ENCODE measurements around the gene FN1. TPM values are rescaled to one million over a fixed set of nuclear protein-coding genes. Genes with fewer than 3 reads are reported as not detected.

FN1 gene
- total and polyA plus RNA-seq, 2 donors (not counting 3 experiments of a cell fraction or from before 2014, with no cell fraction given), result 3,221 to 3,740 TPM

DNA sequence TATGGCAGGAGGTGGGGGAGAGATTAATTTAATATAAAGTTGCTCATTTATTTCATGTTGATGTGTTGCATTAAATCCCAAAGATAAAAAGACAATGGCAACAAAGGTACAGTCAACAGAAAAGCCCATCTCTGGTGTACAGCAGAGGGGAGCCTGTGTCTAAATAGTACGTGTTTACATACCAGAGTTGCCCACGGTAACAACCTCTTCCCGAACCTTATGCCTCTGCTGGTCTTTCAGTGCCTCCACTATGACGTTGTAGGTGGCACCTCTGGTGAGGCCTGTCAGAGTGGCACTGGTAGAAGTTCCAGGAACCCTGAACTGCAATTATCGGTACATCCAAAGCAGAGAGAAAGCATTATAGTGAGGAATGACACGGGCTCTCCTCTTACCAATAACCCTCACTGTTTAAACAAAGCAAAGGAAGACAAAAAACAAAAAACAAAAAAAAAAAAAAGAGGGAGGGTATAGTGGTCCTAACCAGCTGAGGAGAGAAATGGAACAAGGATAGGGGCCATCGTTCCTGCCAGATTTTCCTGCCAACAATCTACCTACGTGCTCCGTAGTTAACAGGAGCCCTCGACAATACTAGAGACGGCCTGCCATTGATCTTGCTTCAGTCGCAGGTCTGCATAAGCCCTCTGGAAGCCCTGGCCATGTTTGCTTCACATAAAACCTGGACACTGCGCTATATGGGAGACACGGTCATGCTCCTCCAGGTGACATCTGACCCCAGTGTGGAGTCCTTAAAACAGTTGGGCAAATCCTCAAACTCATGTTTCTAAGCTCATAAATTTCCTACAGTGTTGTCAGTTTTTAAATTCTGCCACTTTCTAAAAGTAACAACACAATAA lies 65.5 kb downstream of the FN1 start:
- FAIRE-seq, result no peak
- Histone ChIP-seq H4K20me1 (replicated peaks; ENCODE audit: control insufficient read depth, extremely low read depth, insufficient read depth, low read length) (no peaks in the 10 kb centered on the region), H3K4me2 (ENCODE audit: insufficient read depth, low read length) (no peak overlapping the region), H3K9me1 (replicated peaks; ENCODE audit: control insufficient read depth, extremely low read depth, insufficient read depth, low read length) (no peaks in the 10 kb centered on the region), H3K4me1 (ENCODE audit: control insufficient read depth, extremely low read depth, insufficient read depth, low read length) (no peaks in the 10 kb centered on the region), H3K9me3 (replicated peaks; ENCODE audit: control insufficient read depth, insufficient read depth, low read length) (no peaks in the 10 kb centered on the region), H3K79me2 (ENCODE audit: control insufficient read depth, insufficient read depth, low read length) (peaks cover 2% of the 10 kb centered on the region), H3K4me3 (replicated peaks in 1 of 3; ENCODE audit: insufficient read depth in 1 of 3, low read depth in 1 of 3, low read length in 3 of 3) (no peak overlapping the region), H3K27me3 (ENCODE audit: control insufficient read depth in 2 of 2, insufficient read depth in 2 of 2, low read length in 2 of 2) (no peaks in the 10 kb centered on the region), H3K9ac (replicated peaks; ENCODE audit: extremely low read depth, insufficient read depth, low read length) (no peak overlapping the region), H2AFZ (ENCODE audit: low read depth, low read length) (no peak overlapping the region), H3K36me3 (ENCODE audit: control insufficient read depth in 2 of 2, extremely low read depth in 1 of 2, insufficient read depth in 2 of 2, low read length in 2 of 2) (peaks cover 47 to 83% of the 10 kb centered on the region in 2 experiments), H3K27ac (ENCODE audit: insufficient read depth, low read depth, low read length) (no peak overlapping the region)
- TF ChIP-seq EZH2 (IDR thresholded peaks at IDR 0.05; ENCODE audit: borderline replicate concordance, low read depth, low read length, severe bottlenecking), result no peak
- TF ChIP-seq POLR2A (IDR thresholded peaks at IDR 0.05; ENCODE audit: low read depth, low read length), result peak; percentile 36
- TF ChIP-seq, protein P1, sequence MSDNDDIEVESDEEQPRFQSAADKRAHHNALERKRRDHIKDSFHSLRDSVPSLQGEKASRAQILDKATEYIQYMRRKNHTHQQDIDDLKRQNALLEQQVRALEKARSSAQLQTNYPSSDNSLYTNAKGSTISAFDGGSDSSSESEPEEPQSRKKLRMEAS (IDR thresholded peaks at IDR 0.05; ENCODE audit: insufficient read depth, insufficient read length), result no peak
- BruUV-seq (replicated peaks), result no TSS peak
- intact Hi-C loops (cut with micrococcal nuclease) (no loop called here), dilution Hi-C loops (cut with MboI; ENCODE audit: extremely low pct_ligation_motif_present, low sequenced_read_pairs) (no loop called here)
- POLR2A ChIA-PET, result no interaction called here
- CTCF ChIA-PET, result no interaction called here
- DNase-seq (ENCODE audit: low read depth, low spot score), result no peak

DNA sequence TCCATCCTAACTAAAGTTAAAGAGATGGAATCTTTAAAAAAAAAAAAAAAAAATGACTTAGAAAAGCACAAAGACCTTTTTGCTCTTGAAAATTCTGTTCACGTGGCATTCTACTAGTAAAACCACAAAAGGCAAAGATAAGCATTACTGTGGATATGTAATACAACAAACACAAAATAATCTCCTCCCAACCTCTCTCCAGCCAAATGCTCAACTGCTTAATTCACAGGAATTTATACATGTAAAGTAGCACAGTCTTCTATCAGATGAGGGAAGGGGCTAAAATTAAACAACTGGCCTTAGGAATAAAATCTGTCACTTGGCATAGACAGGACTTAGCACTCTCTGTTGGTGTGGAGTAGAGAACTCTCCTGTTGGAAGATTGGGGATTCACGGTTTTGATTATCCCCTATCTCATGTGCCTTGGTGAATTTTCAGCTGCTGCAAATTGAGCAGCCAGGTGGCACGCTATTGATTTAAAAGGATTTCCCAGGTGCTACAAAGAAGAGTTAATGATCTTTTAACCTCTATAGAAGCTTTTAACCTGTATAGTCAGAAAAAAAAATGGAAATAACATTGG lies 66.6 kb downstream of the FN1 start:
- no peaks in the 10 kb centered on the region for H3K9me1 ChIP-seq (replicated peaks; ENCODE audit: control insufficient read depth, extremely low read depth, insufficient read depth, low read length)
- no peak overlapping the region for H2AFZ ChIP-seq (ENCODE audit: low read depth, low read length)
- dilution Hi-C loops (cut with MboI; ENCODE audit: extremely low pct_ligation_motif_present, low sequenced_read_pairs) (no loop called here), intact Hi-C loops (cut with micrococcal nuclease) (no loop called here)
- peaks cover 46 to 84% of the 10 kb centered on the region in 2 experiments for H3K36me3 ChIP-seq (ENCODE audit: control insufficient read depth in 2 of 2, extremely low read depth in 1 of 2, insufficient read depth in 2 of 2, low read length in 2 of 2)
- DNase-seq (ENCODE audit: low read depth, low spot score) (no peak), FAIRE-seq (no peak)
- no peaks in the 10 kb centered on the region for H3K27me3 ChIP-seq (ENCODE audit: control insufficient read depth in 2 of 2, insufficient read depth in 2 of 2, low read length in 2 of 2)
- no TSS peak for BruUV-seq (replicated peaks)
- no peak overlapping the region for H3K4me2 ChIP-seq (ENCODE audit: insufficient read depth, low read length)
- H3K79me2 ChIP-seq (ENCODE audit: control insufficient read depth, insufficient read depth, low read length), result peaks cover 2% of the 10 kb centered on the region
- H3K4me1 ChIP-seq (ENCODE audit: control insufficient read depth, extremely low read depth, insufficient read depth, low read length), result no peaks in the 10 kb centered on the region
- no peak overlapping the region for H3K9ac ChIP-seq (replicated peaks; ENCODE audit: extremely low read depth, insufficient read depth, low read length)
- H3K9me3 ChIP-seq (replicated peaks; ENCODE audit: control insufficient read depth, insufficient read depth, low read length), result no peaks in the 10 kb centered on the region
- TF ChIP-seq MYC (IDR thresholded peaks at IDR 0.05; ENCODE audit: low read depth, low read length) (no peak), GATA2 (IDR thresholded peaks at IDR 0.05; ENCODE audit: insufficient read depth, insufficient read length, low read depth, low read length) (no peak), EZH2 (IDR thresholded peaks at IDR 0.05; ENCODE audit: borderline replicate concordance, low read depth, low read length, severe bottlenecking) (no peak), POLR2AphosphoS5 (IDR thresholded peaks at IDR 0.05; ENCODE audit: insufficient read depth, low read depth, low read length) (no peak)
- H4K20me1 ChIP-seq (replicated peaks; ENCODE audit: control insufficient read depth, extremely low read depth, insufficient read depth, low read length), result no peaks in the 10 kb centered on the region
- H3K4me3 ChIP-seq (replicated peaks in 1 of 3; ENCODE audit: insufficient read depth in 1 of 3, low read depth in 1 of 3, low read length in 3 of 3), result no peak overlapping the region
- H3K27ac ChIP-seq (ENCODE audit: insufficient read depth, low read depth, low read length), result no peak overlapping the region
- ChIA-PET POLR2A (no interaction called here), CTCF (interaction anchor here (1.7 kb wide), 1 partner anchor 562 kb away, joined by 6 read pairs; no protein-coding TSS in a partner anchor)

All from endothelial cell of umbilical vein (primary cell).